Tibial nerve (tissue), 4 donors: ENCODE data around the gene CAPN8. TPM values are rescaled to one million over a fixed set of nuclear protein-coding genes. Genes with fewer than 3 reads are reported as not detected.

Experiments
- DNase-seq, 2 donors: peaks; one replicate each; pipeline ENCODE4 v3.0.0-alpha.2; 2019; ENCODE audit warnings: low spot score in 2 of 2
- H3K27ac ChIP-seq, 4 donors: fragments of 200-600 bp; sonication (generic) in 3 of 4; one replicate each; pipeline ENCODE4 v1.5.1; 2017 to 2019; ENCODE audit warnings: mild to moderate bottlenecking in 1 of 4
- H3K27me3 ChIP-seq, 2 donors: fragments of 200-600 bp; sonication (generic) in 1 of 2; one replicate each; pipeline versions ENCODE4 v1.5.1 to v1.6.0; 2017 to 2019
- H3K36me3 ChIP-seq, 3 donors: fragments of 200-600 bp; sonication (generic); one replicate each; pipeline ENCODE4 v1.5.1; 2018 to 2019
- H3K4me1 ChIP-seq, 4 donors: fragments of 200-600 bp; sonication (generic) in 3 of 4; one replicate each; pipeline ENCODE4 v1.5.1; 2017 to 2019
- H3K4me3 ChIP-seq, 4 donors: fragments of 200-600 bp; sonication (generic) in 3 of 4; one replicate each; pipeline ENCODE4 v1.5.1; 2017 to 2019; ENCODE audit warnings: mild to moderate bottlenecking in 1 of 4, moderate library complexity in 1 of 4
- H3K9me3 ChIP-seq, 4 donors: fragments of 200-600 bp; sonication (generic) in 3 of 4; one replicate each; pipeline ENCODE4 v1.5.1; 2017 to 2019
- EP300 ChIP-seq, 2 donors: sonication (generic); formaldehyde crosslinking; IDR thresholded peaks; one replicate each; pipeline ENCODE4 v1.6.1; 2017; ENCODE audit warnings: antibody characterized with exemption in 2 of 2, mild to moderate bottlenecking in 1 of 2
- POLR2A ChIP-seq, 2 donors: fragments of 450-650 bp; IDR thresholded peaks; one replicate each; pipeline ENCODE4 v1.6.1; 2017; ENCODE audit warnings: antibody characterized with exemption in 2 of 2, mild to moderate bottlenecking in 2 of 2, moderate library complexity in 2 of 2
- WGBS, 2 donors: methylation state at CpG; one replicate each; pipeline ENCODE4 v1.1.5; 2018; 5-methylcytosine and 5-hydroxymethylcytosine counted together
- total RNA-seq, 4 donors: library from RNA; depleted of rRNA; stranded (reverse); fragments of >200 nt; gene quantifications; one replicate each; pipeline ENCODE4 v1.1.0, GENCODE V29; 2016
- TF ChIP-seq, protein P1 (sequence below), 5 experiments: fragments of 200-600 bp in 3 of 5; fragments of 450-650 bp in 2 of 5; sonication (generic) in 3 of 5; IDR thresholded peaks; one replicate each; pipeline ENCODE4 v1.5.1; 2016 to 2019; ENCODE audit warnings: antibody characterized with exemption in 5 of 5, mild to moderate bottlenecking in 3 of 5, moderate library complexity in 2 of 5

The CAPN8 gene
- total RNA-seq, 4 donors from 2014 or later: not detected

DNA sequence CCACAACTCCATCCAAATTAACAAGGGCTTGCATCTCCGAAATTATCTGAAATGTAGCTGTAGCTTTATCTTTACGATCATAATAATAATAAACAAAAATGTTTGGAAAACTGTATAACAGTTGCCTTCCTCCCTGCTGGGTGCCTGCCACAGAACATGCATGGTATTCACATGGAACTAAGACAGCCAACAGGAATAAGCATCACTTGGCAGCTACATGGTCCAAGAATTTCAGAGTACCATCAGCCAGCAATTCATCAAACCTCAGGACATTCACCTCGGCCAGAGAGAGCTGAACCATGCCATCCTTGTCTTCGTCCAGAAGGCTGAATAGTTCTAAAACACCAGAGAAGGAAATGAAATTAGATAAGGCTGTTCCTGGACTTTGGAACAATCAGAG, 122.7 kb downstream of the CAPN8 start:
- Histone ChIP-seq H3K27ac (no peak overlapping the region), H3K4me3 (no peak overlapping the region), H3K9me3 (no peaks in the 10 kb centered on the region), H3K36me3 (no peaks in the 10 kb centered on the region), H3K4me1 (no peaks in the 10 kb centered on the region), H3K27me3 (no peaks in the 10 kb centered on the region)
- WGBS, 2 donors: 78 to 86% methylated on average over 4 of the region's 4 CpGs
- DNase-seq: no peak
- TF ChIP-seq EP300 (IDR thresholded peaks at IDR 0.05): no peak
- TF ChIP-seq, protein P1, sequence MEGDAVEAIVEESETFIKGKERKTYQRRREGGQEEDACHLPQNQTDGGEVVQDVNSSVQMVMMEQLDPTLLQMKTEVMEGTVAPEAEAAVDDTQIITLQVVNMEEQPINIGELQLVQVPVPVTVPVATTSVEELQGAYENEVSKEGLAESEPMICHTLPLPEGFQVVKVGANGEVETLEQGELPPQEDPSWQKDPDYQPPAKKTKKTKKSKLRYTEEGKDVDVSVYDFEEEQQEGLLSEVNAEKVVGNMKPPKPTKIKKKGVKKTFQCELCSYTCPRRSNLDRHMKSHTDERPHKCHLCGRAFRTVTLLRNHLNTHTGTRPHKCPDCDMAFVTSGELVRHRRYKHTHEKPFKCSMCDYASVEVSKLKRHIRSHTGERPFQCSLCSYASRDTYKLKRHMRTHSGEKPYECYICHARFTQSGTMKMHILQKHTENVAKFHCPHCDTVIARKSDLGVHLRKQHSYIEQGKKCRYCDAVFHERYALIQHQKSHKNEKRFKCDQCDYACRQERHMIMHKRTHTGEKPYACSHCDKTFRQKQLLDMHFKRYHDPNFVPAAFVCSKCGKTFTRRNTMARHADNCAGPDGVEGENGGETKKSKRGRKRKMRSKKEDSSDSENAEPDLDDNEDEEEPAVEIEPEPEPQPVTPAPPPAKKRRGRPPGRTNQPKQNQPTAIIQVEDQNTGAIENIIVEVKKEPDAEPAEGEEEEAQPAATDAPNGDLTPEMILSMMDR (IDR thresholded peaks at IDR 0.05): no peak

DNA sequence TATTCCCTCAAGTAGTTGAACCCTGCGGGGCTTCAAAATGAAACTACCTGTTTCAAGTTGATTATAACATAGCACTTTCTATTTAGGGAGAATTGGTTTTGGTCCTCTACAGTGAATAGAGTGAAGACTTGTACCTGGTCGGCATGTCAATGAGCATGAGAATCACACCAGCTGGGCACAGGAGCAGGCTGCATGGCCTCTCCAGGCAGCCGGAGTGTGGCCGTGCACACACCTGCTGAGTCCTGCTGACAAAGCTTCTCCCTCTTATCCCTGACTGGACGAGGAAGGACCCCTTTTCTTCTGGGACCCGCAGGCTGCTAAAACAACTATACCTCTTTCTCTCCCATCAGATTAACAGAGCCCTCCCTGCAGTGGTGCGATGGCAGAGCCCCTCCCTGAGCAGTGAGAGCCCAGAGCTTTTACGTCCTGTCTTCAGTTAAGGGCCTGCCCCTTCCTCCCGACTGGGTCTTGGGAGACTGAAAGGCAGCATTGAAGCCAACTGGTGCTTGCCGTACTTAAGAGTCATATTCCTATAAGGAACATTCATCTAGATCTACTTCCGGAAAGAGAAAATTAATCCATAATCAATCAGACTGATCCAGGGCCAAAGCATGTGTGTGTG, 124.9 kb downstream of the CAPN8 start:
- DNase-seq: no peak
- no peak overlapping the region for H3K4me3 ChIP-seq
- no peaks in the 10 kb centered on the region for H3K9me3 ChIP-seq
- H3K4me1 ChIP-seq: no peaks in the 10 kb centered on the region
- H3K27ac ChIP-seq: no peak overlapping the region
- H3K27me3 ChIP-seq: no peaks in the 10 kb centered on the region
- 63 to 68% methylated on average over 11 of the region's 11 CpGs for WGBS, 2 donors
- H3K36me3 ChIP-seq: no peaks in the 10 kb centered on the region
- no peak for TF ChIP-seq EP300 (IDR thresholded peaks at IDR 0.05)
- TF ChIP-seq, protein P1 (IDR thresholded peaks at IDR 0.05): no peak

DNA sequence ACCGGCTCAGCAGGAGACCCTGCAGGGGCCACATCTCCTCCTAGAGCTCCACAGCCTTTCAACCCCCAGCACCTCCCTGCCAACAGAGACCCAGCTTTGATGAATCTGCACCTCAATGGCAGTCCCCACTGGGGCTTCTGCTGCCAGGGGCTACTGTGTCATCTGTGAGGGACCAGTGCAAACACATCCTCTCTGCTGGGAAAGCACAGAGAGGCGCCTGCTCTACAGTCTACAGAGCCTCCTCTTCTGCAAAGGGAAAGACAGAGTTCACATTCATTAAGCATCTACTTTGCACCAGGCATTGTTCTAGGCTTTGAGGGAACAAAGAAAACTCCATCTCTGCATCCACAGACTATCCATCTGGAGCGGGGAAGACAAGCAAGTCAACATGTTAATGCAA, 125.8 kb downstream of the CAPN8 start:
- 57 to 79% methylated on average over 2 to 3 of the region's 3 CpGs for WGBS, 2 donors
- Histone ChIP-seq H3K9me3 (no peaks in the 10 kb centered on the region), H3K27me3 (no peaks in the 10 kb centered on the region), H3K27ac (no peak overlapping the region), H3K4me1 (no peaks in the 10 kb centered on the region), H3K4me3 (no peak overlapping the region), H3K36me3 (no peaks in the 10 kb centered on the region)
- no peak for DNase-seq
- TF ChIP-seq, protein P1 (IDR thresholded peaks at IDR 0.05): no peak
- TF ChIP-seq POLR2A (IDR thresholded peaks at IDR 0.05) (no peak), EP300 (IDR thresholded peaks at IDR 0.05) (no peak)

DNA sequence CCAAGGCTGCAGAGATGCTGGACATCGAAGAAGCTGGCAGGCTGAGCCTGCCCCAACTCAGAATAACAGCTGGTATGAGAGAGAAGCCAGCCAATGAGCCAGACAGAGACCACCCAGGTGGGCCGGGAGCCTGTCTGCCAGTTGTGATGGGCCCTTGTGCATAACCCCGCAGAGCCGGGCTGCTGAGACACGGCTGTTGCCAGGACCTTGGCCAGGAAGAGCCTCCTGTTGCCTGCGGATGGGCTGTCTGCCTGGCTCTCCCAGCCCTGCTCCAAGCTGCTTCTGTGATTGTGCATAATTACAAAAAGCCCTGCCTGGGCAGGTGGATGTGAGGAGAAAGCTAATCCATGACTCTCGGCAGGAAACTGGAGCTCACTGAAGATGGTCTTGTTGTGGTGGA, 126.5 kb downstream of the CAPN8 start:
- Histone ChIP-seq H3K4me1 (no peaks in the 10 kb centered on the region), H3K36me3 (no peaks in the 10 kb centered on the region), H3K27ac (no peak overlapping the region), H3K27me3 (no peaks in the 10 kb centered on the region), H3K9me3 (no peaks in the 10 kb centered on the region), H3K4me3 (no peak overlapping the region)
- WGBS, 2 donors: 73 to 84% methylated on average over 6 to 7 of the region's 7 CpGs
- no peak for DNase-seq
- TF ChIP-seq EP300 (IDR thresholded peaks at IDR 0.05): no peak
- no peak for TF ChIP-seq POLR2A (IDR thresholded peaks at IDR 0.05)
- TF ChIP-seq, protein P1 (IDR thresholded peaks at IDR 0.05): no peak

DNA sequence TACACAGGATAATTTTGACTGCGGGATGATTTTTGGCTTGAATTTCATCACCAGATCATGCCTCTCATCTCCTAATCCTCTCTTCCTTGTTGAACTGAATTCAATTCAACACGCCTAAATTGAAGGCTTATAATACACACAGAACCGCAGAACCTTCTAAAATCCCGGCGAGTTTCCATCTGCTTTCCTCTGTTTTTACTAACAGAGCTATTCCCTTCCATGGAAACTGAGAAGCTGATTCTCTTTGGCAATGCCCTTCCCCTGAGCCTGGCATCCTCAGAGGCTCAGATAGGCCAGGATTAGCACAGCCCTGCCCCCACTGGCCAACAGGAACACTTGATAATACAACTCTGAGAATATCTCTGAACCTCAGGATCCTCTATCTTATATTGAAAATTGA, 130.2 kb downstream of the CAPN8 start:
- Histone ChIP-seq H3K4me1 (no peaks in the 10 kb centered on the region), H3K27me3 (no peaks in the 10 kb centered on the region), H3K4me3 (no peak overlapping the region), H3K36me3 (no peaks in the 10 kb centered on the region), H3K27ac (no peak overlapping the region), H3K9me3 (no peaks in the 10 kb centered on the region)
- no peak for DNase-seq
- no peak for TF ChIP-seq POLR2A (IDR thresholded peaks at IDR 0.05)
- TF ChIP-seq, protein P1 (IDR thresholded peaks at IDR 0.05): no peak
- TF ChIP-seq EP300 (IDR thresholded peaks at IDR 0.05): no peak
- 82 to 90% methylated on average over 5 of the region's 5 CpGs for WGBS, 2 donors
